ENCODE data around the gene SSC5D.
"Not testable (repeated sequence)": the region's sequence is repeated elsewhere in the genome, so short reads cannot be mapped to it uniquely, and the experiment has no call there.

SSC5D gene

DNA sequence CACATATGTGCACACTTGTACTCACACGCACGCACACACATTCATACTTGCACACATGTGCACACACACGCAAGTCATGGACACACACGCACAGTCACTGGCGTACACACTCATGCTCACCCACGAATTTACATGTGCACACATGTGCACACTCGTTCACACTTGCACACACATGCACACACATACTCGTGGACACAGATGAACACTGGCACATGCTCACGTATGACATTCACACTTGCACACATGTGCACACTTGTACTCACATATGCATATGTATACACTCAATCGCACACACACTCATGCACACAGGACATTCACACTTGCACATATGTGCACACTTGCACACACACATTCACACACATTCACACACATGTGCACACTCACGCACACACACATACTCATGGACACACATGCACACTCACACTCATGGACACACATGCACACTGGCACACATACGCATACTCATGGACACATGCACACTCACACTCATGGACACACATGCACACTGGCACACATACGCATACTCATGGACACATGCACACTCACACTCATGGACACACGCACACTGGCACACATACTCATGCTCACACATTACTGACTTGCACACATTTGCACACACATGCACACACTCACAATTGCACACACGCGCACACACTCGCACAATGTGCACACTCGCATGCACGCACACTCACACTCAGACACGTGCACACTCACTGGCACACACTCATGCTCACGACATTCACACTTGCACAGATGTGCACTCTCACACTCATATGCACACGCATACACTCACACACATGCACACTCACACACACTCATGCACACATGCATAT is 39.2 kb downstream of the SSC5D start:
- Histone ChIP-seq H3K4me3 (no peak overlapping the region), H3K27ac (no peak overlapping the region)

DNA sequence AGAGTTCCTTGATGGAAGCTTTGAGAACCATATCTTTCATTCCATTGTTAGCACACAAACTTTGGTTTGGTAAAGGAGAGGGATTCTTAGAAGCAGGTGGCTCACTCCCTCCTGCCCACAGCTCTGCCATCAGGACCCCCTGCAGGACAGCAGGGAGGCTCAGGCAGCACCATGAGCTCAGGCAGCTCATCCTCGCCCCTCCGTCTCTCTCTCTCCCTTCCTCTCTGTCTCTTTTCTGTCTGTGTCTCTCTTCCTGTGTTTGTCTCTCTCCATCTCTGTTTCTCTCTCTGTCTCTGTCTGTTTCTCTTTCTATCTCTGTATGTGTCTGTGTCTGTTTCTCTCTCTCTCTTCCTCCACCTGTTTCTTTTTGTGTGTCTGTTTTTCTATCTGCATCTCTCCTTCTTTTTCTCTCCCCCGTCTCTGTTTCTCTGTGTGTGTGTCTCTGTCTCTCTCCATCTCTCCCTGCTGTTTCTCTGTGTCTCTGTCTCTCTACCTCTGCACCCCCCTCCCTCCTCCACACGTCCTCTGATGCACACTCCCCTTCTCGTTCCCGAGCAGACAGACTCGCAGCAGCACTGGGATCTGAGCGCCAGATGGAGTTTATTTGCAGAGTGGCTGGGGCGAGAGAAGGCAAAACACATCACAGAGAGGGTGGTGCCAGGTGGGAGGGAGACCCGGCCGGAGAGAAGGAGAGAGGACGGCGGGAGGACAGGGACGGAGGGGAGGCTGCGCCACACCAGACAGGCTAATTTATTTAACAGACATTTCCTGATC is 40.0 kb downstream of the SSC5D start:
- H3K4me3 ChIP-seq, result no peak overlapping the region
- no peak overlapping the region for H3K27ac ChIP-seq

DNA sequence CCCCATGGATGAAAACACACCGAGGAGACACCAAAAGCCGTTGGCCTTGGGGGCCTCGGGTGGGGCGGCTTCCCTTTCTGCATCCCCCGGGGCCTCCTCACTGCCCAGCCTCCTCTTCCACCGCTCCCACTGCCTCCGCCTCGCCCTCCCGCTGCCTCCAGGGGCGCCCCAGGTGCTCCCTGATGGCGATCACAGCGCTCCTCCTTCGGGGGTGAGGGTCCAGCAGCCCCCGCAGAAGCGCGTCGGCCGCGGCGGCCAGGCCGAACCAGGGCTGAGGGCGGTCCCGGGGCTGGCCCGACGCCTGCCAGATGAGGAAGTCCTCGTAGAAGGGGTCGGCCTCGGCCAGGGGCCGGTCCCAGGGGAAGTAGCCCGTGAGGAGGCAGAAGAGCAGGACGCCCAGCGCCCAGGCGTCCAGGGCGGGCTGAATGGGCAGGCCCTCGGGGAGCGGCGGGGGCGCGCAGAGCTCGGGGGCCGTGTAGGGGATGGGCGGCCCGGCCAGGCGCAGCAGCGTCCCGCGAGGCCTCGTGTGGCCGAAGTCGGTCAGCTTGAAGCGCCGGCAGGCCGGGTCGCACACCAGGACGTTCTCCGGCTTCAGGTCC is 41.5 kb downstream of the SSC5D start:
- Histone ChIP-seq H3K27ac (no peak overlapping the region), H3K4me3 (no peak overlapping the region)

DNA sequence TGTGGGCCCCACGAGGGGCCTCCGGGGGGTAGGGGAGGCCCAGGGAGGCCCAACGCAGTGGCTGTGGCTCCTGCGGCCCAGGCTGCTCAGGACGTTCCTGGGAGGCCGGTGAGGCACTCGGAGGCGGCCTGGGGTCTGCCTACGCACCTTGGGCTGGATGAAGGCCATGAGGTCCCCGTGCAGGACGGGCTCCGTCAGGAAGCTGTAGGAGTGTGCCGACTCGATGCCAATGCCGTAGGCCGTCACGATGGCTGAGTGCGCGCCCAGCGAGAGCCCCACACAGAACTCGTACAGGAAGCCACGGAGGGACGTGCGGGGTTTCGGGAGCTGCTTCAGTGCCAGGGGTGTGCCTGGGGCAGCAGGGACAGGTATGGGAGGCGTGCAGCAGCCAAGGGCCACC is 42.8 kb downstream of the SSC5D start:
- Histone ChIP-seq H3K4me3 (no peak overlapping the region), H3K27ac (no peak overlapping the region)

DNA sequence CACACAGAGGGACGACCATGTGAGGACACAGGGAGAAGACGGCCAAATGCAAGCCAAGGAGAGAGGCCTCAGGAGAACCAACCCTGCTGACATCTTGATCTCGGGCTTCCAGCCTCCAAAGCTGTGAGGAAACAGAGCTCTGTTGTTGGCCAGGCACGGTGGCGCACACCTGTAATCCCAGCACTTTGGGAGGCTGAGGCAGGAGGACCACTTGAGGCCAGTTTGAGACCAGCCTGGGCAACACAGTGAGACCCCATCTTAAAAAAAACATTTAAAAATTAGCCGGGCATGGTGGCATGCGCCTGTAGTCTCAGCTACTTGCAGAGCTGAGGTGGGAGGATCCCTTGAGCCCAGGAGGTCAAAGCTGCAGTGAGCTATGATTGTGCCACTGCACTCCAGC is 46.0 kb downstream of the SSC5D start:
- not testable (repeated sequence) for H3K4me3 ChIP-seq

DNA sequence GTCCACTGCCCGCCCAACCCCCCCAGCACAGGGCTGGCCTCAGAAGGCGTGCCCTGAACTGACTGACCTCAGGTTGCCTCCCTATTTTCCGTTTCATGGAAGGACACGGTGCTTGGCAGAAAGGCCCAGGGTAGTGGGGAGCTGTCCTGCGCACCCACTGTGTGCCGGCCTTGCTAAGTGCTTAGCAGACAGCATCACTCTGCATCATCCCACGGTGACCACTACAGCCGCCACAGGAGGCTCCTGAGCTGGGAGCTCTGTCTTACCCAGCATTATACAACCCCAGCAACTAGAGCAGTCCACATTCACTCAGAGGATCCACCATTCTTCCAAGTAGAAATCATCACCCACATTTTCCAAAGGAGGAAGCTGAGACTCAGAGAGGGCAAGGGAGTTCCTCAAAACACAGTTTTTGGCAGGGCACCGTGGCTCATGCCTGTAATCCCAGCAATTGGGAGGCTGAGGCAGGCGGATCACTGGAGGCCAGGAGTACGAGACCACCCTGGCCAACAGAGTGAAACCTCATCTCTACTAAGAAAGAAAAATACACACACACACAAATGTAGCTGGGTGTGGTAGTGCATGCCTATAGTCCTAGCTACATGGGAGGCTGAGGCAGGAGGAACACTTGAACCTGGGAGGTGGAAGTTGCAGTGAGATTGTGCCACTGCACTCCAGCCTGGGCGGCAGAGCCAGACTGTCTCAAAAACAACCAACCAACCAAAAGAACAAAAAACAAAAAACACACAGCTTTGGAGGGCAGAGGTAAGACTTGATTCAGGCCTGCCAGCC is 47.1 kb downstream of the SSC5D start:
- H3K27ac ChIP-seq, result no peak overlapping the region
- no peak overlapping the region for H3K4me3 ChIP-seq

More for the DNA sequence above, 46.0 kb downstream of the SSC5D start:
- H3K27ac ChIP-seq, result not testable (repeated sequence)

DNA sequence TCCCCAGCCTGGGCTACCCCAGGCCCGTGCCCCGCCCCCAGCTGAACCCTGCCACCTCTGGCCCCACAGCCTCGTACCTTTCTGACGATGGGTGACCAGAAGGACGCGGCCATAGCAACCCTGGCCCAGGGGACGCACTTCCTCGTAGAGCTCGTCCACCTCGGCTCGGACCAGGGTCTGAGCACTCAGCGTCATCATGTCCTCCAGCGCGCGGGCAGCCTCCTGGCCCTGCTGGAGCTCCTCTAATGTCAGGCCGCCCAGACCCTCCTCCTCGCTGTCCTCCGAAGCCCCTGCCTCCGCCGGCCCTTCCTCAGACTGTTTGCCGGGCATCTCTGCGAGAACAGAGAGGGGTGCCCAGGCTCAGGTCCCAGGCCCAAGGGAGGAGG is 47.7 kb downstream of the SSC5D start:
- Histone ChIP-seq H3K4me3 (no peak overlapping the region), H3K27ac (no peak overlapping the region)

DNA sequence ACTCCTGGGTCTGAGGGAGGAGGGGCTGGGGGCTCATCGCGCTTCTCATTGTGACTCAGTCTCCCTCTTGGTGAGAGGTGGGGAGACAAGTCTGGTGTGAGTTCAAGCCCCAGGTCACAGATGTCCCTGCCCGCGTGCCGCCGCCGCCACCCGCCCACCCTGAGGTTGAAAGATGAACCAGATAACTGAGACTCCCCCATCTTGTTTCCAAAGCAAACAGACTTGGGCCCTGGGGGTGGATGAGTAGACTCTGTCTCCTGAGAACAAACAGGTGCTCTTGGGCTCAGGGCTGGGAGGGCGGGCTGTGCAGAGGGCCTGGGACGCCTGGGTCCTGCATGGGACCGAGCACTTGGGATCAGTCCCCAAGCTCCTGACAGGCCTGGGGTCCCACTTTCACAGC is 48.1 kb downstream of the SSC5D start:
- Histone ChIP-seq H3K27ac (no peak overlapping the region), H3K4me3 (no peak overlapping the region)

DNA sequence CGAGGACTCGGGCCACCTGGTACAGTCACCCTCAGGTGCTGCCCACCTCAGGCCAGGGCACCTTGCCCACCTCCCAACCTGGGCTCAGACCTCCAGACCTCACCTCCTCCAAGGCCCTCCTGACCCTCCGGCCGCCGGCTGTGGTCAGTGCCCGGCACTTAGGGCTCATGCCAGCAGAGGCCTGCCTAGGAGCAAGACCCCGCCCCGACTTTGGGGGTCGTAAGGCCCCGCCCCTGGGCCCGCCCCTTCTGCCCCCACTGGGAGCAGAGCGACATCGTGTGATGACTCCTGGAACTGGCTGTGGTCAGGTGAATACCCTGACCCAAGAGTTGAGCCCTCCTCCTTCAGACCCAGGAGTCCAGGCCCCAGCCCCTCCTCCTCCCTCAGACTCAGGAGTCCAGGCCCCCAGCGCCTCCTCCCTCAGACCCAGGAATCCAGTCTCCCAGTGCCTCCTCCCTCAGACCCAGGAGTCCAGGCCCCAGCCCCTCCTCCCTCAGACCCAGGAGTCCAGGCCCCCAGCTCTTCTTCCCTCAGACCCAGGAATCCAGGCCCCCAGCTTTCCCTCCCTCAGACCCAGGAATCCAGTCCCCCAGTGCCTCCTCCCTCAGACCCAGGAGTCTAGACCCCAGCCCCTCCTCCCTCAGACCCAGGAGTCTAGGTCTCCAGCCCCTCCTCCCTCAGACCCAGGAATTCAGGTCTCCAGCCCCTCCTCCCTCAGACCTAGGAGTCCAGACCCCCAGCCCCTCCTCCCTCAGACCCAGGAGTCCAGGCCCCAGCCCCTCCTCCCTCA is 48.9 kb downstream of the SSC5D start, which contains the start of gene SBK2:
TSS of gene SBK2 (minus strand) at position 183 of the 790 bp plus-strand sequence. CDS start 839 bp downstream, outside the sequence.
- Histone ChIP-seq H3K27ac (no peak within 1 kb of the TSS), H3K4me3 (no peak within 1 kb of the TSS)

DNA sequence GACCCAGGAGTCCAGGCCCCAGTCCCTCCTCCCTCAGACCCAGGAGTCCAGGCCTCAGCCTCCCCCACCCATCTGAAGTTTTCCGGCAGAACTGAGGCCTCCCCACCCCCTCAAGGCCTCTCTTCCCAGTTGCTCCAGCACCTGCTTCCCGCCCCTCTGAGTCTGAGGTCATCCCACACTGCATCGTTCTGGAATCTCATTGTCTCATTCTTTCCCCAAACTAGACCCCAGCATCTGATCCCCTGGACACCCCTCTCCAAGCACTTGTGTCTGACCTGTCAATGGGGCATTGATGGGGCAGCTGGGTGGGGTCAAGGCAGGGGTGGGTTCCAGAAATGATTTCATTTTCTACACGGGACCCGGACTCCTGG is 49.5 kb downstream of the SSC5D start:
- H3K27ac ChIP-seq, result no peak overlapping the region
- no peak overlapping the region for H3K4me3 ChIP-seq

DNA sequence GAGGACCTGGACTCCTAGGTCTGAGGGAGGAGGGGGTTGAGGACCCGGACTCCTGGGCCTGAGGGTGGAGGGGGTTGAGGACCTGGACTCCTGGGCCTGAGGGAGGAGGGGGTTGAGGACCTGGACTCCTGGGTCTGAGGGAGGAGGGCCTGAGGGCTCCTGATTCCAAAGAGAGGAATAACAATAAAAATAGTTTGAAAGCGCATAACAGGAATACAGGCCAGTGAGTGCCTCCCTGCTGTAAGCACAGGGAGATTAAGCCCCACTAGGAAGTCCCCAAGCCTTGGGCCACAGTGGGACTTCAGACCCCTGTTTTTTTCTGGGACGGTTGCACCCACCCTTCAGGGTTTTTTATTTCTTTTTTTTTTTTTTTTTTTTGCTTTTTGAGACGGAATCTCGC is 49.9 kb downstream of the SSC5D start:
- Histone ChIP-seq H3K27ac (no peak overlapping the region), H3K4me3 (no peak overlapping the region)

DNA sequence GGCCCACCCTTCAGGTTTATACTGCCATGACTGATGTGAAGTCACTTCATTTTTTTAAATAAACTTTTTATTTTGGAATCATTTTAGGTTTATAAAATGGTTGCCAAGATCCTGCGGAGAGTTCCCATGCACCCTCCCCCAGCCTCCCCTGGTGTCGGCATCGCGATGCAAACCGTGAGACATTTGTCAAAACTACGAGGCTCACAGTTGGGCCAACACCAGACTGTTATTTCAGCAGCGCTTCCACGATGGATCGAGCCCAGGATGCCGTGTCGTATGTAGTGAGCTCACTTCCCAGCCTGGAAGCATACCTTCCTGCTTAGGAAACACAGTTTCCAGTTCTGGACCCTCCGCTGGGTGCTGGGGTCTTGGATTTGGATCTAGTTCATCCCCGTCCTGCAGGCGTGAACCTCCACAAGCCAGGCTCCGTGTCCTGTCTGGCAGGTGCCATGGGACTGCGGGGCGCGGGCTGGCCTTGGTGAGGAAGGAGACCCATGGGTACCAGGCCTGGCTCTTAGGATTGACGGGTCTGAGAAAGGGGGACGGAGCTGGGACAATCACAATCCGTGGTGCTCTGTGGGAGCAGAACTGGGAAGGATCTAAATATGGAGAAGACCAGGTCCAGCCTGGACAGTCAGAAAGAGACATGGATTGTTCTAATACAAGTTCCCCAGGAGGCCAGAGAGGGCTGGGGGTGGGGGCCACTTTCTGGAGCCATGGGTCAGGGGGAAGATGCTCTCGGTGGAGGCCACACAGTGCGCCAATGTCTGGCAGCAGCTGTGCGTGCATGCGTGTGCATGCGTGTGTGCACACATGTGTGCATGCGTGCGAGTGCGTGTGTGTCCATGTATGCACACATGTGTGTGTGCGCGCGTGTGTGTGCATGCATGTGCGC is 51.1 kb downstream of the SSC5D start:
- Histone ChIP-seq H3K27ac (no peak overlapping the region), H3K4me3 (no peak overlapping the region)

DNA sequence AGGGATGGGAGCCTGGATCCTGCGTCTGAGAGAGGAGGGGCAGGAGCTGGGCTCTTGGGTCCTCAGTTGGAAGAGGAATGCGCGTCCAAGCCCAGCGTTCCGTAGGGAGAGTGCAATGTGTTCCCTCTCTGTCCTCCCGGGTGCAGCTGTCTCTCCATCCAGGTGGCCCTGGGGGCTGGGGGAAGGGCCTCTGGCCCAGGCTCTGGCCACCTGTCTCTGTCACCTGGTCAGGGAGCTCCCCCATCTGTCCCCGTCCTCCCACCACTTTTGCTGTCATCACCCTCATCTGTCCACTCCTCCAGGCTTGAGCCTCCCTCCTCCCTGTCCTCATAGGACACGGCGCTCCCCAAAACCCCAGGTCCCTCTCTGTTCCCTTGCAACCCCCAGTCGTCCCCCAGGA is 52.4 kb downstream of the SSC5D start:
- H3K27ac ChIP-seq, result no peak overlapping the region
- H3K4me3 ChIP-seq, result no peak overlapping the region

DNA sequence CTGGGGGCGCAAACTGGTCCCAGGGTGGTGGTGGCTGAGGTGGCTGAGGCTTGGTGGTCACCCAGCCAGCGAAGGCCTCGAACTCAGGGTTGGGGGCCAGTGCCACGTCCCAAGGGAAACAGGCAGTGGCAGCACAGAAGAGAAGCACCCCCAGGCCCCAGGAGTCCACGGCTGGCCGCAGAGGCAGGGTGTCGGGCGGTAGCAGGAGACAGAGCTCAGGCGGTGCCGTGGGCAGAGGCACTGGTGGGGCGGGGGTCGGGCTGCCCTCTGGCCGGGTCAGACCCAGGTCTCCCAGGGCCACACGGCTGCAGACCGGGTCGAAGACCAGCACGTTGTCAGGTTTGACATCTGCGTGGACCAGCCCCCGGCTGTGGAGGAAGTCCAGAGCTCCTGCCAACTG is 52.9 kb downstream of the SSC5D start:
- Histone ChIP-seq H3K27ac (no peak overlapping the region), H3K4me3 (no peak overlapping the region)

DNA sequence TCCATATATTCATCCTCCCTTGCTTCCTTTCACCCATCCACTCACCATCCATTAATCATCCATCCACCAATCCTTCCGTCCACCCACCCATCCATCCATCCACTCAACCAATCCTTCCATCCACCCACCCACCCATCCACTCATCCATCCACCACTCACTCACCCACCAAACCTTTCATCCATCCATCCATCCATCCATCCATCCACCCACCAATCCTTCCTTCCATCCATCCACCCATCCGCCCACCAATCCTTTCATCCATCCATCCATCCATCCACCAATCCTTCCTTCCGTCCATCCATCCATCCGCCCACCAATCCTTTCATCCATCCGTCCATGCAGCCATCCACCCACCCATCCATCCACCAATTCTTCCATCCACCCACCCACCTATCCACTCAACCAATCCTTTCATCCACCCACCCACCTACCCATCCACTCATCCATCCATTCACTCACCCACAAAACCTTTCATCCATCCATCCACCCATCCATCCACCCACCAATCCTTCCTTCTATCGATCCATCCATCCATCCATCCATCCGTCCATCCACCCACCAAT is 54.1 kb downstream of the SSC5D start:
- no peak overlapping the region for H3K4me3 ChIP-seq
- H3K27ac ChIP-seq, result no peak overlapping the region

DNA sequence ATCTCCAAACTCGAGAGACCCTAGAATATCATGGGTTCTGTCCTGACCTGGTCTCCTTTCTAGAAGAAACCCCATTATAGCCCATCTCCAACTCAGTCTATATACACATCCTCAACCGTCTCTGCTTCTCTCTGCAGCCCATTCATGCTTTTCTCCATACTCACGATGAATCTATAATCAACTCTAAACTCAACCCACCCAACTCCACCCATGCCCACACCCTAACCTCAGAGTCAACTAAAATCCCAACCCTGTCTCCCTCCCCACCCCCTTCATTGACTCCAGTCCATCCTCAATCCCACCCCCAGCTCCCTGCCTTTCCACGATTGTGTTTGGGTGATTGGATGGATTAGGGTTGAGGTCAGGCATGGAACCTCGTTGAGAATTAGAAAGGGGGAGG is 55.3 kb downstream of the SSC5D start:
- Histone ChIP-seq H3K4me3 (no peak overlapping the region), H3K27ac (no peak overlapping the region)

DNA sequence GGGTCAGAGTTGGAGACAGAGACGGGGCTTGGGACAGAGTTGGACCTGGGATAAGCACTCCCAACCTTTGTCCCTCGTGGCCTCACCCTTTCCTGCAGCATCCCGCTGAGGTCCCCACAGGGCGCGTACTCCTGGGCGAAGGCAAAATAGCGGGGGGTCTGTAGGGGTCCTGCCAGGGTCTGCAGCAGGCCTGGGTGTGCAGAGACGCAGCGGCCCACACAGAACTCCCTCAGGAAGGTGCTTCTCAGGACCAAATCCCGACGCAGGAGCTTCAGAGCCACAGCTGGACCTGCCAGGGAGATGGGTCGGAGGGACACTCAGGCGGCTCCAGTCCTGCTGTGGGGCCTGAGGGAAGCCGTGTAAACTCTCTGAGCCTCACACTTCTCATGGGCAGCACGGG is 55.8 kb downstream of the SSC5D start:
- Histone ChIP-seq H3K4me3 (no peak overlapping the region), H3K27ac (no peak overlapping the region)
